ENCODE results near the gene RBMS1. TPM values are rescaled to one million over a fixed set of nuclear protein-coding genes. Genes with fewer than 3 reads are reported as not detected.

Gene RBMS1
- polyA plus RNA-seq, 1 donor from 2014 or later, result 8.4 TPM

DNA sequence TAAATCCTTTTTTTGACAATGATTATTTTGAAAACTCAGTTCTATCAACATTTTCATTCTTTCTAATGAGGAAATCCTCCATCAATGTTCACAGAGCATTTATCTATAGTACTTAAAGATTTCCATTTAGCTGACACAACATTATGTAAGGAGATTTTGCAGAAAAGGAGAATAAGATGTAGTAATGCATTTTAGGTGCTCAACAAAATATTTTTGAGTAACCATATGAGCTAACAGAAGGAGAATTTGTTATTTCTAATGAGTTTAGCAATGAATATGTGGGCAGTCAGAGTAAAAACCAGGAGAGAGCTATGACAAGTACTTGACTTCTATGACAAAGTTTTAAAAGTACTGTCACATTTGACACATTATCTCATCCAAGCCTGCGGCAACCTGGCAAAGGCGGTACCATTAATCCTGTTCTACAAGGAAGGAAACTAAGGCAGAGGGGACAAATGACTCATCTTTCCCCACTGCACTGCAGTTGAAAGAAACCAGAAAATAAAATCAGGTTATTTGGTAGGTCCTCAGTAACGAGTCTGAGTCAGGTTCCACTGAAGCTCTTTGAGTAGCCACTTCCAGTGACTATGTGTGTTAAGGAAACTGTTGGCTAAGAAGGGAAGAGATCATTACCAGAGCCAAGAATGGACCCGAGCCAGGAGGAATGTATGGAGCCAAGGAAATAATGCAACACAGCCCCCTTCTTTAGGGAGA lies 159.4 kb downstream of the RBMS1 start:
- H3K9ac ChIP-seq (ENCODE audit: low read length), result no peak overlapping the region
- no peaks in the 10 kb centered on the region for H3F3A ChIP-seq (ENCODE audit: insufficient read depth, low read length, poor library complexity, severe bottlenecking)
- H3K4me2 ChIP-seq (ENCODE audit: low read length), result no peak overlapping the region
- no peaks in the 10 kb centered on the region for H3K9me3 ChIP-seq (ENCODE audit: low read length)
- no peak overlapping the region for H2AFZ ChIP-seq (ENCODE audit: low read depth, low read length)
- no peak overlapping the region for H3K4me3 ChIP-seq (ENCODE audit: low read length)
- no peaks in the 10 kb centered on the region for H3K9me2 ChIP-seq (ENCODE audit: insufficient read depth, low read length)
- TF ChIP-seq MXI1 (conservative IDR thresholded peaks at IDR 0.05; ENCODE audit: poor library complexity, severe bottlenecking) (no peak), RAD21 (conservative IDR thresholded peaks at IDR 0.05) (no peak), SMC3 (conservative IDR thresholded peaks at IDR 0.05; ENCODE audit: poor library complexity) (no peak), TAF1 (IDR thresholded peaks at IDR 0.05; ENCODE audit: low read depth) (no peak), EZH2 (IDR thresholded peaks at IDR 0.05; ENCODE audit: borderline replicate concordance, insufficient read depth, low read length, poor library complexity, severe bottlenecking) (no peak), EP300 (conservative IDR thresholded peaks at IDR 0.05; ENCODE audit: poor library complexity, severe bottlenecking) (no peak), POLR2AphosphoS5 (IDR thresholded peaks at IDR 0.05) (no peak)
- TF ChIP-seq, protein P1, sequence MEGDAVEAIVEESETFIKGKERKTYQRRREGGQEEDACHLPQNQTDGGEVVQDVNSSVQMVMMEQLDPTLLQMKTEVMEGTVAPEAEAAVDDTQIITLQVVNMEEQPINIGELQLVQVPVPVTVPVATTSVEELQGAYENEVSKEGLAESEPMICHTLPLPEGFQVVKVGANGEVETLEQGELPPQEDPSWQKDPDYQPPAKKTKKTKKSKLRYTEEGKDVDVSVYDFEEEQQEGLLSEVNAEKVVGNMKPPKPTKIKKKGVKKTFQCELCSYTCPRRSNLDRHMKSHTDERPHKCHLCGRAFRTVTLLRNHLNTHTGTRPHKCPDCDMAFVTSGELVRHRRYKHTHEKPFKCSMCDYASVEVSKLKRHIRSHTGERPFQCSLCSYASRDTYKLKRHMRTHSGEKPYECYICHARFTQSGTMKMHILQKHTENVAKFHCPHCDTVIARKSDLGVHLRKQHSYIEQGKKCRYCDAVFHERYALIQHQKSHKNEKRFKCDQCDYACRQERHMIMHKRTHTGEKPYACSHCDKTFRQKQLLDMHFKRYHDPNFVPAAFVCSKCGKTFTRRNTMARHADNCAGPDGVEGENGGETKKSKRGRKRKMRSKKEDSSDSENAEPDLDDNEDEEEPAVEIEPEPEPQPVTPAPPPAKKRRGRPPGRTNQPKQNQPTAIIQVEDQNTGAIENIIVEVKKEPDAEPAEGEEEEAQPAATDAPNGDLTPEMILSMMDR (IDR thresholded peaks at IDR 0.05; ENCODE audit: poor library complexity, severe bottlenecking), result no peak
- TF ChIP-seq, protein P2, sequence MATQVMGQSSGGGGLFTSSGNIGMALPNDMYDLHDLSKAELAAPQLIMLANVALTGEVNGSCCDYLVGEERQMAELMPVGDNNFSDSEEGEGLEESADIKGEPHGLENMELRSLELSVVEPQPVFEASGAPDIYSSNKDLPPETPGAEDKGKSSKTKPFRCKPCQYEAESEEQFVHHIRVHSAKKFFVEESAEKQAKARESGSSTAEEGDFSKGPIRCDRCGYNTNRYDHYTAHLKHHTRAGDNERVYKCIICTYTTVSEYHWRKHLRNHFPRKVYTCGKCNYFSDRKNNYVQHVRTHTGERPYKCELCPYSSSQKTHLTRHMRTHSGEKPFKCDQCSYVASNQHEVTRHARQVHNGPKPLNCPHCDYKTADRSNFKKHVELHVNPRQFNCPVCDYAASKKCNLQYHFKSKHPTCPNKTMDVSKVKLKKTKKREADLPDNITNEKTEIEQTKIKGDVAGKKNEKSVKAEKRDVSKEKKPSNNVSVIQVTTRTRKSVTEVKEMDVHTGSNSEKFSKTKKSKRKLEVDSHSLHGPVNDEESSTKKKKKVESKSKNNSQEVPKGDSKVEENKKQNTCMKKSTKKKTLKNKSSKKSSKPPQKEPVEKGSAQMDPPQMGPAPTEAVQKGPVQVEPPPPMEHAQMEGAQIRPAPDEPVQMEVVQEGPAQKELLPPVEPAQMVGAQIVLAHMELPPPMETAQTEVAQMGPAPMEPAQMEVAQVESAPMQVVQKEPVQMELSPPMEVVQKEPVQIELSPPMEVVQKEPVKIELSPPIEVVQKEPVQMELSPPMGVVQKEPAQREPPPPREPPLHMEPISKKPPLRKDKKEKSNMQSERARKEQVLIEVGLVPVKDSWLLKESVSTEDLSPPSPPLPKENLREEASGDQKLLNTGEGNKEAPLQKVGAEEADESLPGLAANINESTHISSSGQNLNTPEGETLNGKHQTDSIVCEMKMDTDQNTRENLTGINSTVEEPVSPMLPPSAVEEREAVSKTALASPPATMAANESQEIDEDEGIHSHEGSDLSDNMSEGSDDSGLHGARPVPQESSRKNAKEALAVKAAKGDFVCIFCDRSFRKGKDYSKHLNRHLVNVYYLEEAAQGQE (IDR thresholded peaks at IDR 0.05; ENCODE audit: borderline replicate concordance), result no peak
- no peaks in the 10 kb centered on the region for H3K79me2 ChIP-seq (replicated peaks; ENCODE audit: insufficient read depth, low read length)
- no peaks in the 10 kb centered on the region for H3K36me3 ChIP-seq (ENCODE audit: insufficient read depth, low read length)
- H3K27ac ChIP-seq (ENCODE audit: low read length), result no peak overlapping the region
- H3K27me3 ChIP-seq (ENCODE audit: insufficient read depth, low read depth, low read length), result peaks cover 6% of the 10 kb centered on the region
- H4K20me1 ChIP-seq (ENCODE audit: insufficient read depth), result no peaks in the 10 kb centered on the region

DNA sequence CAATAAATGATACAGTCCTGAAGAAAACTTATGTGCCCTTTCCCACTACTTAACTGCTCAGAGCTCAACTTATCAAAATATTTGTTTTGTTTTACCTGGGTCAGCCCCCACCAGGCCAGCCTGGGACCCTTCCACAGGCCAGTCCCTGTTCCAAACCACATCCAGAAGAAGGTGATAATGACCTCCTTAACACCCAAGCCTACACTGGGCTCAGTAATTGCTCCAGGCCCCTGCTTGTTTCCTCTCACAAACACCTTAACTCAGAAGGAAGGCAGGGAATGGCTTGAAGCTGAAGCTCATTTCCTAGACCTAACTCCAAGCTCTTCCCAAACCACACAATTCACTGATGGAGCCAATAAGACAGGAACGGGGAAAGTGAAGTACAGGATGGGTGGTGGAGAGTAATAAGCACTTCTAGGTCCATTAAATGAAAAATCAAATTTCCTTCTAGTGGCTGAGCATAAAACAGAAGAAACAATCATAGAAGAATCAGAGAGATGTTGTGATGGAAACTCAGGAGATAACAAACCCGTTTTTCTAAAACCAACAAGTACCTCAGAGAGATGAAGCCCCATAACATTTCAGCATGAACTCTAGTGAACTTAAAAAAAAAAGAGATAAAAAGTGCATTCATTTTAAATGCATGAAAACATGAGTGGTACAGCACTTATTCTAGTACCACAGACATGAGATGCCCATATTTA lies 160.1 kb downstream of the RBMS1 start:
- Histone ChIP-seq H3K4me2 (ENCODE audit: low read length) (no peak overlapping the region), H3K79me2 (replicated peaks; ENCODE audit: insufficient read depth, low read length) (no peaks in the 10 kb centered on the region), H3K9me3 (ENCODE audit: low read length) (no peaks in the 10 kb centered on the region), H3K27ac (ENCODE audit: low read length) (no peak overlapping the region), H2AFZ (ENCODE audit: low read depth, low read length) (no peak overlapping the region), H3K4me3 (ENCODE audit: low read length) (no peak overlapping the region), H3K9me2 (ENCODE audit: insufficient read depth, low read length) (no peaks in the 10 kb centered on the region), H3K9ac (ENCODE audit: low read length) (no peak overlapping the region), H3F3A (ENCODE audit: insufficient read depth, low read length, poor library complexity, severe bottlenecking) (no peaks in the 10 kb centered on the region), H3K27me3 (ENCODE audit: insufficient read depth, low read depth, low read length) (peaks cover 9% of the 10 kb centered on the region), H3K36me3 (ENCODE audit: insufficient read depth, low read length) (no peaks in the 10 kb centered on the region), H4K20me1 (ENCODE audit: insufficient read depth) (no peaks in the 10 kb centered on the region)
- TF ChIP-seq EP300 (conservative IDR thresholded peaks at IDR 0.05; ENCODE audit: poor library complexity, severe bottlenecking), result no peak
- no peak for TF ChIP-seq SMC3 (conservative IDR thresholded peaks at IDR 0.05; ENCODE audit: poor library complexity)
- no peak for TF ChIP-seq RAD21 (conservative IDR thresholded peaks at IDR 0.05)
- TF ChIP-seq TAF1 (IDR thresholded peaks at IDR 0.05; ENCODE audit: low read depth), result no peak
- no peak for TF ChIP-seq EZH2 (IDR thresholded peaks at IDR 0.05; ENCODE audit: borderline replicate concordance, insufficient read depth, low read length, poor library complexity, severe bottlenecking)
- TF ChIP-seq, protein P2 (IDR thresholded peaks at IDR 0.05; ENCODE audit: borderline replicate concordance), result no peak
- TF ChIP-seq MXI1 (conservative IDR thresholded peaks at IDR 0.05; ENCODE audit: poor library complexity, severe bottlenecking), result no peak
- TF ChIP-seq, protein P1 (IDR thresholded peaks at IDR 0.05; ENCODE audit: poor library complexity, severe bottlenecking), result no peak
- TF ChIP-seq POLR2AphosphoS5 (IDR thresholded peaks at IDR 0.05), result no peak

All from neural cell (in vitro differentiated cells).